ENCODE measurements around the gene VSTM2L.

- TF ChIP-seq, protein P1, sequence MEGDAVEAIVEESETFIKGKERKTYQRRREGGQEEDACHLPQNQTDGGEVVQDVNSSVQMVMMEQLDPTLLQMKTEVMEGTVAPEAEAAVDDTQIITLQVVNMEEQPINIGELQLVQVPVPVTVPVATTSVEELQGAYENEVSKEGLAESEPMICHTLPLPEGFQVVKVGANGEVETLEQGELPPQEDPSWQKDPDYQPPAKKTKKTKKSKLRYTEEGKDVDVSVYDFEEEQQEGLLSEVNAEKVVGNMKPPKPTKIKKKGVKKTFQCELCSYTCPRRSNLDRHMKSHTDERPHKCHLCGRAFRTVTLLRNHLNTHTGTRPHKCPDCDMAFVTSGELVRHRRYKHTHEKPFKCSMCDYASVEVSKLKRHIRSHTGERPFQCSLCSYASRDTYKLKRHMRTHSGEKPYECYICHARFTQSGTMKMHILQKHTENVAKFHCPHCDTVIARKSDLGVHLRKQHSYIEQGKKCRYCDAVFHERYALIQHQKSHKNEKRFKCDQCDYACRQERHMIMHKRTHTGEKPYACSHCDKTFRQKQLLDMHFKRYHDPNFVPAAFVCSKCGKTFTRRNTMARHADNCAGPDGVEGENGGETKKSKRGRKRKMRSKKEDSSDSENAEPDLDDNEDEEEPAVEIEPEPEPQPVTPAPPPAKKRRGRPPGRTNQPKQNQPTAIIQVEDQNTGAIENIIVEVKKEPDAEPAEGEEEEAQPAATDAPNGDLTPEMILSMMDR (IDR thresholded peaks at IDR 0.05; ENCODE audit: extremely low read depth in 1 of 2, insufficient read depth in 1 of 2, low read depth in 1 of 2, low read length in 2 of 2) = no peak
- TF ChIP-seq POLR2A (IDR thresholded peaks at IDR 0.05; ENCODE audit: low read depth, low read length) = no peak
- no peak for TF ChIP-seq EZH2 (IDR thresholded peaks at IDR 0.05; ENCODE audit: borderline replicate concordance, low read depth, low read length, severe bottlenecking)
- no peak for TF ChIP-seq POLR2AphosphoS5 (IDR thresholded peaks at IDR 0.05; ENCODE audit: insufficient read depth, low read depth, low read length)
- TF ChIP-seq, protein P2, sequence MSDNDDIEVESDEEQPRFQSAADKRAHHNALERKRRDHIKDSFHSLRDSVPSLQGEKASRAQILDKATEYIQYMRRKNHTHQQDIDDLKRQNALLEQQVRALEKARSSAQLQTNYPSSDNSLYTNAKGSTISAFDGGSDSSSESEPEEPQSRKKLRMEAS (IDR thresholded peaks at IDR 0.05; ENCODE audit: insufficient read depth, insufficient read length) = no peak
- no peak for TF ChIP-seq MYC (IDR thresholded peaks at IDR 0.05; ENCODE audit: low read depth, low read length)
- TF ChIP-seq JUN (IDR thresholded peaks at IDR 0.05; ENCODE audit: borderline replicate concordance, insufficient read depth, insufficient read length, low read depth) = no peak
- TF ChIP-seq FOS (IDR thresholded peaks at IDR 0.05; ENCODE audit: borderline replicate concordance, insufficient read depth, low read length) = no peak
These were observed 51.3 kb downstream of the VSTM2L start for GRCh38 chr20:37954190-37954589.
